ENCODE measurements around the gene RNF41.

Gene RNF41

DNA sequence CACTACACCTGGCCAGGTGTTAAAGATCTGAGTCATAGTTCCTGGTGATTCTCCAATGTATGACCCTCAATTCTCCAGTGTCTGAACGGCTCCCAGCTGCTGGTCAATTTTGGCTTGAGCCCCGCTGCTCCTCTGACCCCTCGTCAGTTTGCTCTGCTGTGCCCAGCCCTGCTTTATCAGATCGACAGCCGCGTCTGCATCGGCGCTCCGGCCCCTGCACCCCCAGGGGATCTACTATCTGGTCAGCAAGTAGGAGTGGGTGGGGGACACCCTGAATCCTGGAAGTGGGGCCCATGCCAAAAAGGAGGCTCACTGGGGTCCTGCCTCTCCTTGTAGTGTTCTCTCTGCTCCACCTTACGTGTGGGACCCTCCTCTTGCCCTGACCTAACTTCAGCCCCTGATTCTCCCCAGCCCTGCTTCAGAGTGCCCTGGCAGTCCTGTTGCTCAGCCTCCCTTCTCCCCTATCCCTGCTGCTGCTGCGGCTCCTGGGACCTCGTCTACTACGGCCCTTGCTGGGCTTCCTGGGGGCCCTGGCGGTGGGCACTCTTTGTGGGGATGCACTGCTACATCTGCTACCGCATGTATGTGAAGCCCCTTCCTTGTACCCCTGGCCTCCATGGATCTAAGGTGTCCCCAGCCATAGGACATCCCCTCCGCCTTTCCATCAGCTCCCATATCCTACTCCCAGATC is 13.2 kb upstream of the RNF41 start:
- DNase-seq, result no peak
- Histone ChIP-seq H3K27me3 (ENCODE audit: insufficient read depth, low read depth, severe bottlenecking) (no peaks in the 10 kb centered on the region), H3K36me3 (peaks cover 12% of the 10 kb centered on the region; the same call in 1 of the 2 replicates), H3K4me3 (ENCODE audit: low read depth, low read length) (no peak overlapping the region), H3K9me3 (ENCODE audit: severe bottlenecking) (no peaks in the 10 kb centered on the region), H3K27ac (no peak overlapping the region)
- TF ChIP-seq, protein P1, sequence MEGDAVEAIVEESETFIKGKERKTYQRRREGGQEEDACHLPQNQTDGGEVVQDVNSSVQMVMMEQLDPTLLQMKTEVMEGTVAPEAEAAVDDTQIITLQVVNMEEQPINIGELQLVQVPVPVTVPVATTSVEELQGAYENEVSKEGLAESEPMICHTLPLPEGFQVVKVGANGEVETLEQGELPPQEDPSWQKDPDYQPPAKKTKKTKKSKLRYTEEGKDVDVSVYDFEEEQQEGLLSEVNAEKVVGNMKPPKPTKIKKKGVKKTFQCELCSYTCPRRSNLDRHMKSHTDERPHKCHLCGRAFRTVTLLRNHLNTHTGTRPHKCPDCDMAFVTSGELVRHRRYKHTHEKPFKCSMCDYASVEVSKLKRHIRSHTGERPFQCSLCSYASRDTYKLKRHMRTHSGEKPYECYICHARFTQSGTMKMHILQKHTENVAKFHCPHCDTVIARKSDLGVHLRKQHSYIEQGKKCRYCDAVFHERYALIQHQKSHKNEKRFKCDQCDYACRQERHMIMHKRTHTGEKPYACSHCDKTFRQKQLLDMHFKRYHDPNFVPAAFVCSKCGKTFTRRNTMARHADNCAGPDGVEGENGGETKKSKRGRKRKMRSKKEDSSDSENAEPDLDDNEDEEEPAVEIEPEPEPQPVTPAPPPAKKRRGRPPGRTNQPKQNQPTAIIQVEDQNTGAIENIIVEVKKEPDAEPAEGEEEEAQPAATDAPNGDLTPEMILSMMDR (IDR thresholded peaks at IDR 0.05; ENCODE audit: low read depth, low read length), result no peak

DNA sequence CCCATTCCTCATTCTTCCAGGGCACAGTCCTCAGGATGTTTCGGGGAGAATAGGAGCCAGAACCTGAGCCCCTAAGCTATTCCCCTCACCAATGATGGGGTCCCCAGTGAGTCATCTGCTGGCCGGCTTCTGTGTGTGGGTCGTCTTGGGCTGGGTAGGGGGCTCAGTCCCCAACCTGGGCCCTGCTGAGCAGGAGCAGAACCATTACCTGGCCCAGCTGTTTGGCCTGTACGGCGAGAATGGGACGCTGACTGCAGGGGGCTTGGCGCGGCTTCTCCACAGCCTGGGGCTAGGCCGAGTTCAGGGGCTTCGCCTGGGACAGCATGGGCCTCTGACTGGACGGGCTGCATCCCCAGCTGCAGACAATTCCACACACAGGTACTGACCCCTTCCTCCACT is 9.5 kb upstream of the RNF41 start:
- H3K27ac ChIP-seq, result peak overlapping the region; percentile 68
- TF ChIP-seq, protein P1 (IDR thresholded peaks at IDR 0.05; ENCODE audit: low read depth, low read length), result no peak
- no peaks in the 10 kb centered on the region for H3K9me3 ChIP-seq (ENCODE audit: severe bottlenecking)
- H3K36me3 ChIP-seq, result peaks cover 3% of the 10 kb centered on the region; the same call in 1 of the 2 replicates
- H3K27me3 ChIP-seq (ENCODE audit: insufficient read depth, low read depth, severe bottlenecking), result no peaks in the 10 kb centered on the region
- no peak for DNase-seq
- no peak overlapping the region for H3K4me3 ChIP-seq (ENCODE audit: low read depth, low read length)

GRCh38 chr12:56230432-56231183 is 8.9 kb upstream of the RNF41 start:
- TF ChIP-seq, protein P1 (IDR thresholded peaks at IDR 0.05; ENCODE audit: low read depth, low read length), result 0 out of 2 replicates have a peak, but pooled peaks have one; percentile 3
- Histone ChIP-seq H3K36me3 (0 out of 2 replicates have a peak, but pooled peaks cover 3% of the 10 kb centered on the region), H3K27ac (peak overlapping the region; percentile 88), H3K4me3 (ENCODE audit: low read depth, low read length) (no peak overlapping the region), H3K27me3 (ENCODE audit: insufficient read depth, low read depth, severe bottlenecking) (no peaks in the 10 kb centered on the region), H3K9me3 (ENCODE audit: severe bottlenecking) (no peaks in the 10 kb centered on the region)
- DNase-seq, result peak; percentile 94

DNA sequence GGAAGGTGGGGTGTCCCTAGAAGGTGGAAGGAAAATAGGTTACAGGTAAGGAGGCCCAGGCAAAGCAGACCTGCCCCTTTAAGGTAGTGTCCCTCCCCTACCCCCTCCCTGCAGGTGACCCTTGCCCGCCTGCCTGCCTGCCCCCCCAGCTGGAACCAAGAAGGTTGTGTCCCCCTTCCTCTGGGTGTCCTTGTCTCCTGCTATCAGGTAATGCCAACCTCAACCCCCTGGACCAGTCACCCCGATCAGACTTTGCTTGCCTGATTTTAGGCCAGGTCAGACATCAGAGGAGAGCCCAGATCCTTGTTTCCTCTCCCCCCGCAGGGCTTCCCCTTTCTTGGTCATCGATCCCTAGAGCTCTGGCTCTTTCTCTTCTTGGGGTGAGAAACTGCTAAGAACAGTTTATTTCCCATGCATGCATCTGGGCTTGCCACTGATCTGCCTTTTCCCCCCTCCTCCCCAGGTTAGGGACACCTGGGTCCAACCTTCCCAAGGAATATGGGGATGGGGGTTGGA is 8.3 kb upstream of the RNF41 start, which contains the start of gene SLC39A5:
SLC39A5 (plus strand) TSS at position 136 of the 516 bp plus-strand sequence. CDS start 1,224 bp downstream, outside the sequence.
- H3K4me3 ChIP-seq (ENCODE audit: low read depth, low read length), result no peak within 1 kb of the TSS
- H3K9me3 ChIP-seq (ENCODE audit: severe bottlenecking), result no peaks in the 10 kb centered on the region
- H3K27me3 ChIP-seq (ENCODE audit: insufficient read depth, low read depth, severe bottlenecking), result no peaks in the 10 kb centered on the region
- no peak for DNase-seq
- H3K36me3 ChIP-seq, result peaks cover 3% of the 10 kb centered on the region; the same call in 1 of the 2 replicates
- H3K27ac ChIP-seq, result peak within 1 kb of the TSS; percentile 88
- TF ChIP-seq, protein P1 (IDR thresholded peaks at IDR 0.05; ENCODE audit: low read depth, low read length), result no peak

DNA sequence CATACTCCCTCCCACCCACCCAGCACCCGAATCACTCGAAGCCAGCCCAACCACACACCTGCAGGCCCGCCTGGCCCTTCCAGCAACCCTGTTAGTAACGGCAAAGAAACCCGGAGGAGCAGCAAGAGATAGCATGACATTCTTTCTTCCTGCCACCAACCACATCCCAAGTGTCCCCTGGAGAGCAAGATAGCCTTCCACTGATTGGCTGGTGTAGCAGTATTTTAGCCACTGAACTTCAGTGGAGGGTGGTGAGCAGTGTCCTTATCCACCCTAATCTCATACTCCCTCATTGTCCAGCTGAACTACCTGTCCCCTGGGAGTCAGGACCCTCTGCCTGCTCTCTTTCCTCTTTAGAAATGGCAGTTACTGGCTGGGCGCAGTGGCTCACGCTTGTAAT is 7.4 kb upstream of the RNF41 start:
- H3K36me3 ChIP-seq, result peaks cover 3% of the 10 kb centered on the region; the same call in 1 of the 2 replicates
- TF ChIP-seq, protein P1 (IDR thresholded peaks at IDR 0.05; ENCODE audit: low read depth, low read length), result no peak
- no peak overlapping the region for H3K4me3 ChIP-seq (ENCODE audit: low read depth, low read length)
- H3K9me3 ChIP-seq (ENCODE audit: severe bottlenecking), result no peaks in the 10 kb centered on the region
- H3K27me3 ChIP-seq (ENCODE audit: insufficient read depth, low read depth, severe bottlenecking), result no peaks in the 10 kb centered on the region
- H3K27ac ChIP-seq, result no peak overlapping the region
- no peak for DNase-seq
